Activated CD8-positive, alpha-beta memory T cell treated with anti-CD3 and anti-CD28 coated beads, Interleukin-2, amount 50 U/mL, for 4 hours (primary cell): ENCODE results near the gene TPPP.

Experiments used
- DNase-seq: peaks from one replicate; pipeline ENCODE4 v3.0.0-alpha.2; 2020

TPPP gene

DNA sequence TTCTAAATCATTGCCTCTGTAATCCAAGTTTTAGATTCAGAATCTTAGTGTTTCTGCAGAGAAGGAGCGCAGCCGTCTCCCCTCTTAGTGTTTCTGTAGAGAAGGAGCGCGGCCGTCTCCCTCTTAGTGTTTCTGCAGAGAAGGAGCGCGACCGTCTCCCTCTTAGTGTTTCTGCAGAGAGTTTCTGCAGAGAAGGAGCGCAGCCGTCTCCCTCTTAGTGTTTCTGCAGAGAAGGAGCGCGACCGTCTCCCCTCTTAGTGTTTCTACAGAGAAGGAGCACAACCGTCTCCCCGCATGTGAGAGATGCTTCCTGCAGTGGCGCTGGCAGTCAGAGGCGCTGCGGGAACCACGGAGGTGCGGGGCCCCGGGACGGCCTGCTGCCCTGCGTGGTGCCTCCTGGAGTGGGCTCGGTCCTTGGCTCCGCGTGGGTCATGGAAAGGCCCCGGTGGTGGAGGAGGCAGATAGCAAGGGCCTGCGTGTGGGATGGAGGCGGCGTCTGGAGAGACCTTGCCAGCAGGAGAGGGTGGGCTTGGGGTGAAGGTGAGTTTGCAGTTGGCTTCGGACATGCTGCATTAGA, 70.1 kb downstream of the TPPP start:
- DNase-seq = no peak

DNA sequence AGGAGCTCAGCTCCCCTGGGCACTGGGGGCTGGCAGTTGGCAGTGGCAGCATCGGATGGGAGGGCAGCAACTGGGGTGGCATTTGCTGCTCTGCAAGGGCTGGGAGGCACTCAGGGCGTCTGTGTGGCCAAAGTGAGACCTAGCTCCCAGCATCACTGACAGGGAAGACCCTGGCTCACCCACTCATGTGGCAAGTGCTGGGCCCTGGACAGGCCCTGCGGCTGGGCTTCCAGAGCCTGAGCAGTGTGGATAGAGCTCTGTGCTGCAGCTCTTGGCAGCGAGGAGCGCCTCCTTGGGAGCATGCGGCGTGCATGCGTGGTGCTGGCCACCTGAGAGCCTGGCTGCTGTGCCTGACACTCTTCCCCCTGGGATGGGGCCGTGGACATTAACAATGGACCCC, 70.8 kb downstream of the TPPP start:
- DNase-seq = no peak

GRCh38 chr5:621341-621761, 71.8 kb downstream of the TPPP start:
- no peak for DNase-seq

DNA sequence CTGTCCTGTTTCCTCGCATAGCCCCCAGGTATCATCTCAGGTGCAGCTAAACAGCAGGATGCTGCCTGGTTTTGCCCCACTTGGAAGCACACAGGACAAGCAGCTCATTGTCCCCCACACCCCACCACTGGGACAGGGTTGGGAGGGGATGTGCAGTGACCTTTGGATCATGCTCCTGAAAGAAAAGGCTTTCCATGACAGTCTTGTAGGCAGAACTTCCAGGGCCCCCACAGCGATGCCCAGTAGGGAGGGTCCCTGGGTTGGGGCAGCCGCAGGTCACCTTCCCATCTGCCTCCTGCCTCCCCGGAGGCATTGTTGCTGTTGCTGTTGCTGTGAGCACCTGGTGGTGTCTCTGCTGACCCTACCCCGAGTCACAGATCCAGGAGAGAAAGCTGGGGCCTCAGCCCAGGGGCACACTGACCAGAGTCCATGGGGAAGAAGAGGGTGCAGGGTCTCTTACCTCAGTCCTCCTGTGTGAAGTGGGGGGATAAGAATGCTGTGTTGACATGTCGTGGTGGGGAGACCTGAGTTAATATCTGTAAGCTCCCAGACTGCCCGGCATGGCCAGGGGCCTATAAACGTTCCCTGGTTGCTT, 72.5 kb downstream of the TPPP start:
- DNase-seq = no peak

DNA sequence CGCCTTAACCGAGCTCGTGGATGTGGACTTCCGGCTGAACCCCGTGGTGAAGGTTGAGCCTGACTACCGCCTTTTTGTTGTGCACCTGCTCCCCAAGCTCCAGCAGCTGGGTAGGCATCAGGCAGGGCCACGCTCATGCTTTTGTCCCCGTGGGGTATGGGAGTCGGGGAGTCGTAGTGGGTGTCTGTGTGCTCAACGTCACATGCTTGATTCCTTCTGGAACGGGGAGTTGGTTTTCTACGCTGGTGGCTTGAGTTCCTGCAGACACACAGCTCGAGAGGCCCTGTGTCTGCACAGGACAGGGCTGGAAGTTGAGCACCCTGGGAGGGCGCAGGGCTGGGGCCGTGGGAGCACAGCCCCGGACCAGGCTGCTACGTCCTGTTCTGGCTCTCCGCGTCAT, 73.0 kb downstream of the TPPP start:
- DNase-seq = no peak

DNA sequence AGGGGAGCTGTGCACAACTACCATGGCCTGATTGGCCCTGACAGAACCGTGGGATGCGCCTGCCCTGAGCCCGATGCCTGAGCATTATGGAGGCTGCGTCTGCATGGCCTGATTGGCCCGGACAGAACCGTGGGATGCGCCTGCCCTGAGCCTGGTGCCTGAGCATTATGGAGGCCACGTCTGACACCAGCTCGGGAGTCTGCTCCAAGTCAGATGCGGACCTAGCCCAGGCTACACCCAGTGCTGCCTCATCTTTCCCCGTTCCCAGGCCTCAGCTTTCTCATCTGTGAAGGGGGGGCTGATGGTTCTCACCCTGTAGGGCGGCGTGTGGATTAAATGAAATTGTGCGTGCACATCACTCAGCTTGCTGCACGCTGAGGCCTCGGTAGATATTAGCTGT, 73.7 kb downstream of the TPPP start:
- DNase-seq = peak; percentile 11

DNA sequence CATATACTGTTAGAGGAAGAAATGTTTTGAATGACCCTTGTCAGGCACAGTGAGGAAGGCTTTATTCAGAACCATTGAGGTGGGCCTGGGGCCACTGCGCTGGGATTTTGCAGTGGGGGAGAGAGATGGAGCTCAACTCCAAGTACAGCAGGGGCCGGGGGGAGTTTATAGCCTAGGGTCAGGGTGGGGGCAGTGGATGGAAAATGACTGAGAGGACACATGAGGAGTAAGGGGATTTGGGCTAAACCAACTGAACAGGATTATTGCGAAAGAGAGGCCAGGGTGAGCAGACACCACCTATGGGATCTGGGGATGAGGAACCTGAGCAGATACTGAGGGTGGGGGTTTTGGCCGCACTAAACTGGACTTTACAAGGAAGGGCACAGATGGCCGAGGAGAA, 74.7 kb downstream of the TPPP start:
- no peak for DNase-seq

GRCh38 chr5:617896-618295, 75.3 kb downstream of the TPPP start:
- no peak for DNase-seq

DNA sequence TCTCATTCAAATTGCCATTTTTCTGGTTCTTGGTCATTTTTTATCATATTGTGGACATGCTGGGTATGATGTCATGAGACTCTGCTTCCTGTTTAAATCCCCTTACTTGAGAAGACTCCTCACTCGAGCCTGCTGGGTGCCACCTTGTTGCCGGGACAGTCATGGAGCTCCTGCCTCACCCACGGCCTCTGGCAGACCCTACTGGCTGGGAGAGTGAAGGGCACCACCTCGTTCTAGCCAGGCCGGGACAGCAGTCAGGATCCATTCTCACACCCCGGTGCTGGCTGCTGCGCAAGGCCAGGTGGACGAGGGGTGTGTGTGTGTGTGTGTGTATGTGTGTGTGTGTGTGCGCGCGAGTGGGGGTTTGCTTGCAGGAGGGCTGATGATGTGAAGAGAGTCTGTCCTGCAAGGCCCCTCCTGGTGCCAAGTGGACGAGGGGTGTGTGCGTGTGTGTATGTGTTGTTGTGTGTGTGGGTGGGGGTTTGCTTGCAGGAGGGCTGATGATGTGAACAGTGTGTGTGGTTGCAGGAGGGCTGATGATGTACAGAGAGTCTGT, 76.6 kb downstream of the TPPP start:
- no peak for DNase-seq

DNA sequence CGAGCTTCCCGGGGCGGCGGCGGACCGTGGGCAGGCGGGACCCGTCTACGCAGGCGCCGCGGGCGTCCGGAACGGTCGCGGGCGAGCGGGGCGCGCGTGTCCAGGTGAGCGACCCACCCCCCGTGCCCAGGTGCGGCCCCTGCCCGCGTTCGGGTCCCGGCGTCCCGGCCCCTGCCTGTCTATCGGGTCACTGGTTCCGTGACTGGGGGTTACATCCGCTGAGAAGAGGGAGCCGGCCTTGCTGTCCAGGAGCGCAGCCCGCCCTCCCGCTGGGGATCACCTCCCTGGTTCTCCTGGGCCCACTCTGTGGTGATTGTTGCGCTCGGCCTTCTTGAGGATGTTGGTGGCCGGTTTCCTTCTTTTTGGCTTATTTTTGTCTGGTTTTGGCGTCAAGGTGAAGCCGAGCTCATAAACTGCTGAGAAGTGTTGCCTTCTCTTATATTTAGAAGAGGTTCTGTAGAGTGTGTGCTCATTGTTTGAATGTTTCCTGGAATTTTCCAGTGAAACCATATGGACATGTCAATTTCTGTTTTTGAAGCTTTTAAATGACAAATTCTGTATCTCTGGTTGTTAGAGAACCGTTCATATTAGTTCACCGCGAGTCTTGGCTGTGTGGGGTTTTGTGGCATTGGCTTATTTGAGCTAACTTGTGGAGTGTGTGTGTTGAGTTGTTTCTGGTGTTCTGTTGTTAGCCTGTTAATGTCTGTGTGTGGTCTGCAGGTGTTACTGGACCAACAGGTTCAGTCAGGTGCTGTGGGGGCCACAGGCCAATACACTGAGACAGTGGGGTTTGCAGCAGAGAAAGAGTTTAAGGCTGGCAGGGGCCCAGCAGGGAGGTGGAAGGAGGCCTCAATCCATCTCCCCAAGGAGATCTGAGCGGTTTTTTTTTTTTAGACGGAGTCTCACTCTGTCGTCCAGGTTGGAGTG, 80.4 kb downstream of the TPPP start:
- DNase-seq = no peak

- DNase-seq = peak; percentile 94
Observed at GRCh38 chr5:611731-612486, 81.2 kb downstream of the TPPP start, which contains the start of gene CEP72. TSS of gene CEP72 (plus strand) at chr5:612340. CDS start at chr5:612362, 22 bp downstream.

- DNase-seq = no peak
Observed at GRCh38 chr5:610744-611730, 82.1 kb downstream of the TPPP start.

- no peak for DNase-seq
Observed at GRCh38 chr5:610011-610743, 83.0 kb downstream of the TPPP start.
